Natural killer cell (primary cell): ENCODE data around the gene ACOX3. TPM values are rescaled to one million over a fixed set of nuclear protein-coding genes. Genes with fewer than 3 reads are reported as not detected.

ENCODE experiments used
- ATAC-seq, 3 donors: fragments of 150-1000 bp in 2 of 3; fragments of 200-7000 bp in 1 of 3; cut with Tn5 transposase; 1 replicate in 1 of 3; 2 replicates in 2 of 3; pipeline ENCODE4 v1.10.0; 2021; ENCODE audit warnings: mild to moderate bottlenecking in 2 of 3, moderate library complexity in 2 of 3
- DNase-seq, 2 donors: peaks; one replicate each; pipeline versions ENCODE4 v3.0.0 to v3.0.0-alpha.2; 2013 to 2021; ENCODE audit warnings: mixed read lengths in 1 of 2
- H3K27ac ChIP-seq: one replicate; pipeline ENCODE4 v1.5.1; 2013; ENCODE audit warnings: mild to moderate bottlenecking, low read length
- H3K27me3 ChIP-seq: one replicate; pipeline ENCODE4 v1.6.1; 2013; ENCODE audit warnings: low read length; ENCODE audit not compliant: control insufficient read depth, insufficient read depth
- H3K36me3 ChIP-seq: one replicate; pipeline ENCODE4 v1.6.1; 2013; ENCODE audit warnings: low read length; ENCODE audit not compliant: control insufficient read depth, insufficient read depth
- H3K4me1 ChIP-seq: one replicate; pipeline ENCODE4 v1.6.1; 2013; ENCODE audit warnings: low read length; ENCODE audit not compliant: control insufficient read depth, insufficient read depth
- H3K4me3 ChIP-seq: one replicate; pipeline ENCODE4 v1.5.1; 2013; ENCODE audit warnings: low read length
- H3K9me3 ChIP-seq: one replicate; pipeline ENCODE4 v1.6.1; 2013; ENCODE audit warnings: low read length; ENCODE audit not compliant: control insufficient read depth, insufficient read depth
- H3K27ac Mint-ChIP-seq, 2 donors: one replicate each; pipeline ENCODE4 v1.8.0; 2022; ENCODE audit warnings: mild to moderate bottlenecking in 2 of 2, mixed read lengths in 2 of 2, moderate library complexity in 1 of 2
- H3K27me3 Mint-ChIP-seq, 2 donors: one replicate each; pipeline ENCODE4 v1.8.0; 2022; ENCODE audit warnings: low read depth in 2 of 2, mixed read lengths in 2 of 2
- H3K36me3 Mint-ChIP-seq: one replicate; pipeline ENCODE4 v1.8.0; 2022; ENCODE audit warnings: mixed read lengths
- H3K4me1 Mint-ChIP-seq, 2 donors: one replicate each; pipeline ENCODE4 v1.8.0; 2022; ENCODE audit warnings: mixed read lengths in 2 of 2
- H3K4me3 Mint-ChIP-seq: one replicate; pipeline ENCODE4 v1.8.0; 2022; ENCODE audit warnings: mild to moderate bottlenecking, moderate library complexity, mixed read lengths
- H3K9me3 Mint-ChIP-seq, 2 donors: one replicate each; pipeline ENCODE4 v1.8.0; 2022; ENCODE audit warnings: mixed read lengths in 2 of 2
- WGBS: methylation state at CpG from one replicate; pipeline ENCODE4 v1.1.7; 2013; ENCODE audit warnings: missing lambda C conversion rate; ENCODE audit not compliant: insufficient coverage; 5-methylcytosine and 5-hydroxymethylcytosine counted together
- intact Hi-C: fragments of 100-400 bp; cut with micrococcal nuclease; formaldehyde crosslinking; loops from one replicate; pipeline ENCODE4 v1.14.2; 2022
- total RNA-seq, 4 donors: library from RNA; stranded (reverse); fragments of 120-200 nt in 1 of 4; gene quantifications; one replicate each; pipeline versions ENCODE4 v1.2.3 to v1.2.4, GENCODE V29; 2013 to 2022
- TF ChIP-seq, protein P1 (sequence below): fragments of 200-600 bp; IDR thresholded peaks from one replicate; pipeline ENCODE4 v1.8.0; 2022; ENCODE audit warnings: antibody characterized with exemption

Gene ACOX3
- total RNA-seq, 3 donors from 2014 or later (not counting 1 experiment from before 2014, with no cell fraction given): 12.4 to 18.3 (median 15.4) TPM

DNA sequence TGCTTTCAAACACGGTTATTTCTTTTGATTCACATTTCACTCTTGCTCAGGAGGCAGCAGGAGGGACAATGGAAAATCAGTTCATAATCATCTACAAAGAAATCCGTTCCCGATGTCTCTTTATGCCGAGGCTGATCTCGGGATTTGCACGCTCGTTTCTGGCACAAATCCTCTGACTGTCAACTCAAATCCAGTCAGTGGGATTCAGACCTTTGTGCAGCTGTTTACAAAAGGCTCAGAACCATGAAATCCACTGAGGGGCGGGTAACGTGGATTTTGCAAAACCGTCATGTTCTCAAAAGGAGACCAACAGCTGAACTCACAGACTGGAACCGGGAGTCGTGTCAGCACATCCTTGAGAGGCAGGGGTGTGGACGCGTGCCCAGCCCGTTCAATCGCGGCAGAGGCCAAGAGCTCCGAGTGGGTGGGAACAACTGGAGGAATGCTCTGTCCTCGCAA is 46.4 kb downstream of the ACOX3 start:
- Histone ChIP-seq H3K27me3 (no peaks in the 10 kb centered on the region), H3K4me1 (no peaks in the 10 kb centered on the region), H3K9me3 (no peaks in the 10 kb centered on the region), H3K4me3 (no peak overlapping the region), H3K27ac (no peak overlapping the region), H3K36me3 (peaks cover 12% of the 10 kb centered on the region)
- DNase-seq: no peak
- H3K27ac Mint-ChIP-seq: no peak overlapping the region
- no peak for ATAC-seq
- TF ChIP-seq, protein P1, sequence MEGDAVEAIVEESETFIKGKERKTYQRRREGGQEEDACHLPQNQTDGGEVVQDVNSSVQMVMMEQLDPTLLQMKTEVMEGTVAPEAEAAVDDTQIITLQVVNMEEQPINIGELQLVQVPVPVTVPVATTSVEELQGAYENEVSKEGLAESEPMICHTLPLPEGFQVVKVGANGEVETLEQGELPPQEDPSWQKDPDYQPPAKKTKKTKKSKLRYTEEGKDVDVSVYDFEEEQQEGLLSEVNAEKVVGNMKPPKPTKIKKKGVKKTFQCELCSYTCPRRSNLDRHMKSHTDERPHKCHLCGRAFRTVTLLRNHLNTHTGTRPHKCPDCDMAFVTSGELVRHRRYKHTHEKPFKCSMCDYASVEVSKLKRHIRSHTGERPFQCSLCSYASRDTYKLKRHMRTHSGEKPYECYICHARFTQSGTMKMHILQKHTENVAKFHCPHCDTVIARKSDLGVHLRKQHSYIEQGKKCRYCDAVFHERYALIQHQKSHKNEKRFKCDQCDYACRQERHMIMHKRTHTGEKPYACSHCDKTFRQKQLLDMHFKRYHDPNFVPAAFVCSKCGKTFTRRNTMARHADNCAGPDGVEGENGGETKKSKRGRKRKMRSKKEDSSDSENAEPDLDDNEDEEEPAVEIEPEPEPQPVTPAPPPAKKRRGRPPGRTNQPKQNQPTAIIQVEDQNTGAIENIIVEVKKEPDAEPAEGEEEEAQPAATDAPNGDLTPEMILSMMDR: no peak
- no peaks in the 10 kb centered on the region for H3K4me1 Mint-ChIP-seq
- no peak overlapping the region for H3K4me3 Mint-ChIP-seq
- WGBS: 94% methylated on average over 19 of the region's 19 CpGs
- intact Hi-C loops: no loop called here
- H3K9me3 Mint-ChIP-seq: no peaks in the 10 kb centered on the region
- no peaks in the 10 kb centered on the region for H3K27me3 Mint-ChIP-seq
- H3K36me3 Mint-ChIP-seq: no peaks in the 10 kb centered on the region

DNA sequence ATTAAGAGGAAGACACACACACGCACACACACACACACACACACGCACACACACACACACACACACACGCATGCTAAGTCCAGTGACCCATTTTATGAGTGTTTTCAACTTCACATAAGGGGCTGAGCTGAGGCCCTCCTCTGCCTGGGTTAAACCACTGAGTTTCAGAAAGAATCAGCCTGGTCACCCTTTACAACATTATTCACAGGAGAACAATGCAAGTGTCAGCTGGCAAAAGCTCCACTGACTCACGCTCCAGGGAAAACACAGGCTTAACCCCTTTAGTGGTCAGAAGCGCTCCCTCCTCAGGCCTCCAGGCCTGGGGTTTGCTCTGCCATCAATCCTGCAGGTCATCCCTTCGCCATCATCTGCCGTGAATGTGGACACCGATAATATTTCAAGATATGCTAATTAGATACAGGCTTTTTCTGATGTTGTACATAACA is 46.9 kb downstream of the ACOX3 start:
- Mint-ChIP-seq H3K9me3 (no peaks in the 10 kb centered on the region), H3K4me3 (no peak overlapping the region), H3K27ac (no peak overlapping the region), H3K27me3 (no peaks in the 10 kb centered on the region), H3K36me3 (no peaks in the 10 kb centered on the region), H3K4me1 (no peaks in the 10 kb centered on the region)
- 80% methylated on average over 8 of the region's 8 CpGs for WGBS
- DNase-seq (no peak), ATAC-seq (no peak)
- H3K9me3 ChIP-seq: no peaks in the 10 kb centered on the region
- H3K36me3 ChIP-seq: peaks cover 16% of the 10 kb centered on the region
- intact Hi-C loops: no loop called here
- H3K27me3 ChIP-seq: no peaks in the 10 kb centered on the region
- TF ChIP-seq, protein P1: no peak
- H3K27ac ChIP-seq: no peak overlapping the region
- H3K4me1 ChIP-seq: no peaks in the 10 kb centered on the region
- no peak overlapping the region for H3K4me3 ChIP-seq

DNA sequence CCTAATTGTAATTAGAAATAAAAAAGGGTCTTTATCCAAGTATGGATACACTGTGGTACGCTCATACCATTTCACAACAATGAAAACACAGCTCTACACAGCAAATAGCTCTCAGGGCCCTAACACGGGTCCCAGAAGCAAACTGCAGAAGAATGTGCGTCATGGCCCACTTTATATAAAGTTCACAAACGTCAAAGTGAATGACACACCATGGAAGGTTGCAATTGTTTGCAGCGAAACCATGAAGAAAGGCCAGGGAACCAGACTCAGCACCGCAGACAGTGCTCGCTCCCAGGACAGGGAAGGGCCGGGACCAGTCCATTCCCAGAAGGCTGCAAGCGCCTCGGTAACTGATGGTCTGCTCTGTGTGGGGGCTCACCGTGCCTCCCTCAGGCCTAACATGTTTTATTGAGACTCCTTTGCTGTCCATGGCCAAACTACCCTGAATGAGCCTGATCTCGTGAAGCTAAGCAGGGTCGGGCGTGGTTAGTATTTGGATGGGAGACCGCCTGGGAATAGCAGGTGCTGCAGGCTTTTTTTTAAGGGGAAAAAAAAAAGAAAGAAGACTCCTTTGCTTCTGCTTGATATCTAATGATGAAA is 47.8 kb downstream of the ACOX3 start:
- no peaks in the 10 kb centered on the region for H3K9me3 ChIP-seq
- 97% methylated on average over 15 of the region's 15 CpGs for WGBS
- peaks cover 24% of the 10 kb centered on the region for H3K36me3 ChIP-seq
- intact Hi-C loops: no loop called here
- no peaks in the 10 kb centered on the region for H3K9me3 Mint-ChIP-seq
- TF ChIP-seq, protein P1: no peak
- no peaks in the 10 kb centered on the region for H3K27me3 ChIP-seq
- DNase-seq (peak in 1 of 2 donors; percentile 23), ATAC-seq (no peak)
- no peak overlapping the region for H3K4me3 Mint-ChIP-seq
- H3K27ac ChIP-seq: no peak overlapping the region
- H3K27me3 Mint-ChIP-seq: no peaks in the 10 kb centered on the region
- H3K4me1 Mint-ChIP-seq: no peaks in the 10 kb centered on the region
- H3K4me1 ChIP-seq: no peaks in the 10 kb centered on the region
- H3K36me3 Mint-ChIP-seq: no peaks in the 10 kb centered on the region
- H3K4me3 ChIP-seq: no peak overlapping the region
- H3K27ac Mint-ChIP-seq: no peak overlapping the region

DNA sequence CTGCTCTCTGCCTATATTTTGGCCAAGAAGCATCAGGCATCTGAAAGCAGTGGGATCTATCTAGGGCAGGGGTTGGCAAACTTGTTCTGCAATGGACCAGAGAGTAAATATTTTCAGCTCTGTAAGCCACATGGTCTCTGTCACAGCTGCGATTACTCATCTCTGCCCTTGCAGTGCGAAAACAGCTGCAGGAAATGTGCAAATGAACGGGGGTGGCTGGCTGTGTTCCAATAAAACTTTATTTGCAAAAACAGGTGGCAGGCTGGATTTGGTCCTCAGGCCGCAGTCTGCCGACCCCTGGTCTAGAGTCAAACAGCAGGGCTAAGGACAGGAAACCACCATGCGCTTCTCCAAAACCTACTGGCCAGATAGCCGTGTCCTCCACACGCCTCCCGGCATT is 48.6 kb downstream of the ACOX3 start:
- no peak overlapping the region for H3K27ac Mint-ChIP-seq
- H3K27me3 Mint-ChIP-seq: no peaks in the 10 kb centered on the region
- peaks cover 26% of the 10 kb centered on the region for H3K36me3 ChIP-seq
- no peaks in the 10 kb centered on the region for H3K4me1 Mint-ChIP-seq
- 80% methylated on average over 9 of the region's 9 CpGs for WGBS
- DNase-seq: no peak
- no peaks in the 10 kb centered on the region for H3K4me1 ChIP-seq
- intact Hi-C loops: no loop called here
- no peak overlapping the region for H3K4me3 ChIP-seq
- no peak overlapping the region for H3K27ac ChIP-seq
- H3K36me3 Mint-ChIP-seq: no peaks in the 10 kb centered on the region
- TF ChIP-seq, protein P1: no peak
- no peak for ATAC-seq
- H3K9me3 Mint-ChIP-seq: no peaks in the 10 kb centered on the region
- no peaks in the 10 kb centered on the region for H3K27me3 ChIP-seq
- no peaks in the 10 kb centered on the region for H3K9me3 ChIP-seq
- H3K4me3 Mint-ChIP-seq: no peak overlapping the region
